ENCODE measurements around the gene CD7. TPM values are rescaled to one million over a fixed set of nuclear protein-coding genes. Genes with fewer than 3 reads are reported as not detected.

The CD7 gene
- total RNA-seq, 1 donor from 2014 or later: 0.64 TPM

DNA sequence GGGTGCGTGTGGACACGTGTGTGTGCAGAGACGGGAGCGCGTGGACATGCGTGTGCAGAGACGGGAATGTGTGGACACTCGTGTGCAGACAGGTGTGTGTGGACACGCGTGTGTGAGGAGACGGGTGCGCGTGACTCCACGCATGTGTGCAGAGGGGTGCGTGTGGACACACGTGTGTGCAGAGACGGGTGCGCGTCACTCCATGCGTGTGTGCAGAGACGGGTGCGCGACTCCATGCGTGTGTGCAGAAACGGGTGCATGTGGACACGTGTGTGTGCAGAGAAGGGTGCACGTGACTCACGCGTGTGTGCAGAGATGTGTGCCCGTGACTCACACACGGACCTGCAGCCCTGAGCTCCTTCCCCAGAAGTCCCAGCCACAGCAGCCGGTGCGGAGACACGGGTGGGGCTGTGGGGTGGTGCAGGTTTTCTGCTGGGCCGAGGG is 2.2 kb upstream of the CD7 start:
- DNase-seq (no peak), ATAC-seq (no peak)
- intact Hi-C loops (cut with micrococcal nuclease): no loop called here

DNA sequence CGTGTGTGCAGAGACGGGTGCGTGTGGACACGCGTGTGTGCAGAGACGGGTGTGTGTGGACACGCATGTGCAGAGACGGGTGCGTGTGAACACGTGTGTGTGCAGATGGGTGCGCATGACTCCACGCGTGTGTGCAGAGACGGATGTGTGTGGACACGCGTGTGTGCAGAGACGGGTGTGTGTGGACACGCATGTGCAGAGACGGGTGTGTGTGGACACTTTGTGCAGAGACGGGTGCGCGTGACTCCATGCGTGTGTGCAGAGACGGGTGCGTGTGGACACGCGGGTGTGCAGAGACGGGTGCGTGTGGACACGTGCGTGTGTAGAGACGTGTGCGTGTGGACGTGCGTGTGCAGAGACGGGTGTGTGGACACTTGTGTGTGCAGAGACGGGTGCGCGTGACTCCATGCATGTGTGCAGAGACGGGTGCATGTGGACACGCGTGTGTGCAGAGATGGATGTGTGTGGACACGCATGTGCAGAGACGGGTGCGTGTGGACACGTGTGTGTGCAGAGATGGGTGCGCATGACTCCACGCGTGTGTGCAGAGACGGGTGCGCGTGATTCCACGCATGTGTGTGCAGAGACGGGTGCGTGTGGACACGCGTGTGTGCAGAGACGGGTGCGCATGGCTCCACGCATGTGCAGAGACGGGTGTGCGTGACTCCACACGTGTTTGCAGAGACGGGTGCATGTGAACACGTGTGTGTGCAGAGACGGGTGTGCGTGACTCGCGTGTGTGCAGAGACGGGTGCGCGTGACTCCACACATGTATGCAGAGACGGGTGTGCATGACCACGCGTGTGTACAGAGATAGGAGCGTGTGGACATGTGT is 1.6 kb upstream of the CD7 start:
- no peak for ATAC-seq
- intact Hi-C loops (cut with micrococcal nuclease): no loop called here
- DNase-seq: no peak

DNA sequence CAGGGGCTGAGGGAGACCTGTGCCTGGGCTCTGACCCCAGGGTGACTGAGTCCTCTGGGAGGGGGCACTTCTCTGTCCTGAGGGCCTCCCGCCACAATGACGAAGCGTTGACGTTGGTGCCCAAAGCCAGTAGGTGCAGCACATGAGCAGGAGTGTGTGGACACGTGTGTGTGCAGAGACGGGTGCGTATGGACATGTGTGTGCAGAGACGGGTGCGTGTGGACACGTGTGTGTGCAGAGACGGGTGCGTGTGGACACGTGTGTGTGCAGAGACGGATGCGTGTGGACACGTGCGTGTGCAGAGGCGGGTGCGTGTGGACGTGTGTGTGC is 726 bp upstream of the CD7 start:
- ATAC-seq: no peak
- intact Hi-C loops (cut with micrococcal nuclease): no loop called here
- DNase-seq: no peak

DNA sequence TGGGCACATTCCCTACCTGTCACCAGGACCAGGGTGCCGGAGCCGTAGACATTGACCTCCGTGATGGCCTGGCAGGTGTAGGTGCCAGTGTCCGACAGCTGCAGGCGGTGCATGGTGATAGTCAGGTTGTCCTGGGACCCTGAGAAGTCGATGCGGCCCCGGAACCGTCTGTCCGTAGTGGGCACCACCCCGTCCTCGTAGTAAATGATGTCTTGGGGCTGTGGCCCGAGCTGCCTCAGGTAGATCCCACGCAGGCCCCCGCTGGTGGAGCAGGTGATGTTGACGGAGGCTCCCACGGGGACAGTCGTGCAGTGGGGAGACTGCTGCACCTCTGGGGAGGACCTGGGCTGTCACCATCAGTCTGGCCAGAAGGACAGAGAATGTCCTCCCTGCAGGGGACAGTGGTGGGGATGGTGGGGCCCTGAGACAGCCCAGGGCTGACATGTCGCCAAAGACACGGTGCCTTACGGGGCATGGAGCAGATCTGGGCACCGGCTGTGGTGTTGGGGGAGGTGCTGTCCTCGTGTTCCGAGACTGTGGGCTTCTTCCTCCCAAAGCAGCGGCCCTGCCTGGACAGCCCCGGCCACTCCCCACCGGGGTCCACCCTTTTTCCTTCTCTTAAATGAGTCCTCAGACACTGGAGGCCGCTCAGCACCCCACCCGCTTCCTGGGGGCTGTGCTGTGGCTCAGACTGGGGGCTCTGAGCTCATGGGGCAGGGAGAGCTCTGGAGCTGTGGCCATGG is 586 bp downstream of the CD7 start:
- DNase-seq (no peak), ATAC-seq (no peak)
- intact Hi-C loops (cut with micrococcal nuclease): no loop called here

DNA sequence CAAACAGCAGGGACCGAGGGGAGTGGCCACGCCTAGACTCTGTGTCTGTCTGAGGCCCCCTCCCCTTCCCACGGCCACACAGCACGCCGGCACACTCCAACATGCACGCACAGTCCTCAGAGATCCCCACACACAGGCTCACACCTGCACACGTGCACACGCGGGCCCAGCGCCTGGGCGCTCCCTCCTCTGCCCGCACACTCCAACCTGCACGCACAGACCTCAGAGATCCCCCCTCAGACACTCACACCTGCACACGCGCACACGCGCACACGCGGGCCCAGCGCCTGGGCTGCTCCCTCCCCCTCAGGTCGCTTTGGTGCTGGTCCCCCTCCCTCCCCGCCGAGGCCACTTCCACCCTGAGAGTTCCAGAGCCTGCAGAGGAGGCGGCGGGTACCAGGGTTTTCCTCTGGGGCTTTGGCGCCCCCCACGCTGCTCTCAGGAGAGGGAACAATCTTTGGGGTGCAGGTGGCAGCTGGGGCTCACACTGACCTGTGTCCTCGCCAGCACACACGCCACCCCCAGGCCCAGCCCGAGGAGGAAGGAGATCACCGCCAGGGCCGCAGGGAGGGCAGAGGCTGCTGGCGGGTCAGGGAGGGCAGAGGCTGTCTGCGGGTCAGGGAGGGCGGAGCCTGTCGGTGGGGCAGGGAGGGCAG is 1.6 kb downstream of the CD7 start:
- ATAC-seq (peak; percentile 34), DNase-seq (no peak)
- intact Hi-C loops (cut with micrococcal nuclease): no loop called here

DNA sequence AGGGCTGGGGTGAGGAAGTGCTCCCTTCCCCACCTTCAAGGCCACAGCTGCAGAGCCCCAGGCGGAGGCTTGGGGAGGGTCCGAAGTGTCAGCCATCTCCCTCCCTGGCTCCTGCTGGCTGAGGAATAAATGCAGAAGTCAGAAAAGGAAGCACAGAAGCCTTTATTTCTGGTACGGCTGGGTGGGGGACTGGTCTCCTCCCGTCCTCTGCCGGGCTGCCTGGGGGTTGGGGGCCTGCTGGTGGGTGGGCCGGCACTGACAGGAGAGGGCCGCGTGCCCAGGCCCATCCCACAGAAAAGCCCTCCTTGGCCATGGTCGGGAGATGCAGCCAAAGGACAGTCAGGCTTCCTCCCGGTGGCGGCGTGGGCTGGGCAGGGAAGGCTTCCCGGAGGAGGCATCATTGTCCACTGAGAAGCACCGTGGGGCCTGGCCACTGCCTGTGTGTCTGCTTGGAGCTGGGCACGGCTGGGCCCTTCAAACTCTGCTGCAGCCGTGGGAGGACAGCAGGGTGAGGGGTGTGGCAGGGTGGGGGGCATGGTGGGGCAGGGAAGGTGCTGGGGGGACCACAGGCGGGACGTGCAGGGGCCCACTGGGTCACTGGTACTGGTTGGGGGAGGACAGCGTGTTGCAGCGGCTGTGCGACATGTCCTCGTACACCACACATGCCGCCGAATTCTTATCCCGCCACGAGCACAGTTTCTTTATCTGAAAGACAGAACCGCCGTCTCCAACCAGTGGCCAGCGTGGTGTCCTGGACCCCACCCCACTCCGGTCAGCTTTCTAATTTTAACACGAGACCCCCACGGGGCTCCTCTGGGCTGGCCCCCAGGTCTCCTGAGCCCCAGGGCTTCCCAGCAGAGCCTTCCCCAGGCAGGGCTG is 2.4 kb downstream of the CD7 start:
- DNase-seq (no peak), ATAC-seq (no peak)
- intact Hi-C loops (cut with micrococcal nuclease): no loop called here

DNA sequence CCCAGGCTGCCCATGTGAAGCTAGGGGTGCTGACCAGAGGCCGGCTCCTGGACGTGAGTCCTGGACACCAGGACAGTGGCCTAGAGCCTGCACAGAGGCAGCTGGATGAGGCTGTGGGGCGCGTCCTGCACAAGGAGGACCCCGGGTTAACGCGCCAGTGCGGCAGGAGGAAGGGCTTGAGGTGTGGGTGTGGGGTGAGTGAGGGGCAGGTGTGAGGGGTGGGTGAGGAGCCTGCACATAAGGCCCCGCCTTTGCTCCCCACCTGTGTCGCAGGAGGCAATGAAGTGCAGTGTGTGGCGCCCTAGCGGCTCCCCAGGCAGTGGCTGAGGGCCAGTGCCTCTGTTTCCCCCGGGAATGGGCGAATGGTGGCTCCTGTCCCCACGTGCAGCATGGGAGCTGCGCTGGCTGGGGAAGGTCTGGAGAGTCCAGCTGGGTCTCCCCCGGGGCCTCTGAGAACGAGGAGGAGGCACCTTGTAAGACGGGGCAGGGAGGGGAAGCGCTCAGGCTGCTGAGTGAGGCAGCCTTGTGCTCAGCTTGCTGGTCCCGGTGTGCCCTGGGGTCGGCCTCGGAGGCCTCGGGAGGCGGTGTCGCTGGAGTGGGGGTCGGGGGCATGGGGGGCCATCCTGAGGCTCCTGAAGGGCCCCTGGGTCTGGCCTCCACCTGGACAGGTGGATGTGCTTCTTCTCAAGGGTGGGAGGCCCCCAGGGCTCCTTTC is 3.2 kb downstream of the CD7 start:
- DNase-seq (no peak), ATAC-seq (no peak)
- intact Hi-C loops (cut with micrococcal nuclease): no loop called here

DNA sequence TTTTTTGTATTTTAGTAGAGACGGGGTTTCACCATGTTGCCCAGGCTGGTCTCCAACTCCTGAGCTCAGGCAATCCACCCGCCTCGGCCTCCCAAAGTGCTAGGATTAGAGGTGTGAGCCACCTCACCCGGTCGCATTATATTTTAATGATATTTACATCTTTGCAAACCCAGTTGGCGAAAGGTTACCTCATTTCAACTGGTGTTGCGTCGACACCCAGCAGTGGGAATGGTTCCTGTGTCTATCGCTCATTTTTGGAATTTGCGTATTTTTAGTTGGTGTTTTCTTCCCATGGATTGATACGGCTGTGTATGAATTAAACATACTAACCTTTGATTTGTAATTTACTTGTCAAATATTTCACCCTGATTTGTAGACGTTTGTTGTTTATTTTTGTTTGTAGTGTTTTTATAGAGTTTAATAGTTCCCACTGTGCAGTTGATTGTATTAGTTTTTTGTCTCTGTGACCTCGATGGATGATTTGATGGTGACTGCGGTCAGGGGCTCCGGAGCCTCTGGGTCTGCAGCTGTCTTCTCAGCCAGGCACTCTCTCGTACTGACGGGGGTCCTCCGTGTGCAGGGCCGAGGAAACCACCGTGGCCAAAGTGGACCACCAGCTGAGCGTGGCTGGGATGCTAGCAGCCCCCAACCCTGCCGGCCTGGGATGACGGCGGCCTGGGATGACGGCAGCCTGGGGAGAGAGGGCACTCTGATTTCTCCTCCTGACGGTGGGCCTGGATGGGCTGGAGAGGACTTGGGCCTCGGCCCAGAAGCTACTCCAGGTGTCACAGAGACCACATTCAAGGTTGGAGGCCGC is 4.0 kb downstream of the CD7 start:
- ATAC-seq (no peak), DNase-seq (no peak)
- intact Hi-C loops (cut with micrococcal nuclease): no loop called here

DNA sequence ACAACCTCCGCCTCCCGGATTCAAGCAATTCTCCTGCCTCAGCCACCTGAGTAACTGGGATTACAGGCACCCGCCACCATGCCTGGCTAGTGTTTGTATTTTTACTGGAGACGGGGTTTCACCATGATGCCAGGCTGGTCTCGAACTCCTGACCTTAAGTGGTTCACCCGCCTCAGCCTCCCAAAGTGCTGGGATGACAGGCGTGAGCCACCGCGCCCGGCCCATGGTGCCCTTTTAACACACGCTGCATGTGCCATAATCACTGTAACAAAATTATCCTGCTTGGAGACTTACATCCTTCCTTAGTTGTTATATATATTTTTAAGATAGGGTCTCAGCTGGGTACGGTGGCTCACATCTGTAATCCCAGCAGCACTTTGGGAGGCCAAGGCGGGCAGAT is 5.4 kb downstream of the CD7 start:
- ATAC-seq (no peak), DNase-seq (no peak)
- intact Hi-C loops (cut with micrococcal nuclease): no loop called here

DNA sequence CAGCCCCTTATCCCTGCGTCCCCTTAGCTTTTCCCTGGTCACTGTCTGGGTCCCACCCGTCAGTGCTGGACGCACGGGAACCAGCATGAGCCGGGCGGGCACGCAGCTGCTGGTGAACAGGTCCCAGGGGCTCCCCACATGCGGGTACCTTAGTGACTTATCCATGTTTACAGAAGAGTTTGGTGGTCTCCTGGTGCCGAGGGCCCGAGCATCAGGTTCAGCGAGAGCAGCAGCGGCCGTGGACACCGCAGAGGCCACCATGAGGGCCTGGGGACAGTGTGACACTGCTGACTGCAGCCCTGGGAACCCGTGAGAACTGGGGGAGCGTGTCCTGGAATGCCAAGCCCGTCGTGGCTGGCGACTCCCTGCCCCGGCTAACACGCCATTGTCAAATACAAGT is 6.5 kb downstream of the CD7 start:
- DNase-seq: no peak
- intact Hi-C loops (cut with micrococcal nuclease): no loop called here
- ATAC-seq: no peak

DNA sequence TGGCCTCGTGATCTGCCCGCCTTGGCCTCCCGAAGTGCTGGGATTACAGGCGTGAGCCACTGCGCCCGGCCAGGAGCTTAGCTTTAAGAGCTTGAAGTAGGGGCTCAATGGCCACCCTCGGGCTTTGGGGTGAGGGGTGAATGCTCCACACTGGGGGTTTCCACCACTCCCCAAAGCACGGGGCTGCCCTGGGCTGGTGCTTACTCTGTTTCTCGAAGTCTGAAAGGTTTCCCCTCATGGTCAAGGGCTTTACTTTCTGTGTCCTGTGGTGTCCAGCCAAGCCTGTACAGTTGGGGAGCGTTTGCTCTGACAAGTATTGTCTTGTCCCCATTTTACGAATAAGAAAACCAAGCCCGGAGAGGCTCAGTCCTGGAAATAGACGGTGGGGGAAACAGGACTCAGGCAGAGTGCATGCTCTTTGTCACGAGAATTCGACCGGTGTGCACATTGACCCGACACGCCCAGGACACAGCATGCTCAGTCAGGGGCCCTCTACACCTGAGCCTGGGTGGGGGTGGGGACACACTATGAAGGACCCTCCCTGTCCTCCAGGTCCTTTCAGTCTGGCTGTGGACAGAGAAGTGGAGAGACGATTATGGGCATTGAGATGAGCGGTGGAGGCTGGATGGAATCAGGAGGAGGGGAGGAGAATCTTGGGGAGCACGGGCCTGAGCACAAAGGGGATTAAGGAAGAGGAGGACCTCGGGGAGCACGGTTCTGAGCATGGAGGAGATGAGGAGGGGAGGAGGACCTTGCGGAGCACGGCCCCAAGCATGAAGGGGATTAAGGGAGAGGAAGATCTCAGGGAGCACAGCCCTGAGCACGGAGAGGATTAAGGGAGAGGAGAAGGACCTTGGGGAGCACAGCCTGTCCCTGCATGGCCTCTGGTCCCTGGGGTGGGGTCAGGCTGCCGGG is 7.5 kb downstream of the CD7 start:
- no peak for ATAC-seq
- intact Hi-C loops (cut with micrococcal nuclease): no loop called here
- DNase-seq: no peak

DNA sequence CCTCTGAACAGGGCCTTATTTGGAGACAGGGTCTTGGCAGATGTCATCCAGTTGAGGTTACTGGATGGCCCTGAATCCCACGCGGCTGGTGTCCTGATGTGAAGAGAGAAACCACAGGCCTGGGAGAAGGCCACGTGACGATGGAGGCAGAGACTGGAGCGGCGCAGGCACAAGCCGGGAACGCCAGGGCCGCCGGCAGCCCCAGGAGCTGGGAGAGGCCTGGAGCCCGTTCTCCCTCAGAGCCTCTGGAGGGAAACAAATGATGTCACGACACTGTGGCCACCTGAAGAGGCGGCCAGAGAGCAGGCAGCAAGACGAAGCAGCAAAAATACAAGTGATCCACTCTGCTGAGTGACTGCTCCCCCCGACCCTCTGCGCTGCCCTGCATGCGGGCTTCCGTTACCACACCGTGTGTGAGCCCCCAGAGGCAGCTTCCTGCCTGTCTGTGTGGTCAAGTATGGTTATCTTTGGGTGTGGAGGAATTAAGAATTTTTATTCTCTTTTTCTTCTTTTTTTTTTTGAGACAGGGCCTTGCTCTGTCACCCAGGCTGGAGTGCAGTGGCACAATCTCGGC is 11.6 kb downstream of the CD7 start:
- ATAC-seq (no peak), DNase-seq (no peak)
- intact Hi-C loops (cut with micrococcal nuclease): no loop called here

DNA sequence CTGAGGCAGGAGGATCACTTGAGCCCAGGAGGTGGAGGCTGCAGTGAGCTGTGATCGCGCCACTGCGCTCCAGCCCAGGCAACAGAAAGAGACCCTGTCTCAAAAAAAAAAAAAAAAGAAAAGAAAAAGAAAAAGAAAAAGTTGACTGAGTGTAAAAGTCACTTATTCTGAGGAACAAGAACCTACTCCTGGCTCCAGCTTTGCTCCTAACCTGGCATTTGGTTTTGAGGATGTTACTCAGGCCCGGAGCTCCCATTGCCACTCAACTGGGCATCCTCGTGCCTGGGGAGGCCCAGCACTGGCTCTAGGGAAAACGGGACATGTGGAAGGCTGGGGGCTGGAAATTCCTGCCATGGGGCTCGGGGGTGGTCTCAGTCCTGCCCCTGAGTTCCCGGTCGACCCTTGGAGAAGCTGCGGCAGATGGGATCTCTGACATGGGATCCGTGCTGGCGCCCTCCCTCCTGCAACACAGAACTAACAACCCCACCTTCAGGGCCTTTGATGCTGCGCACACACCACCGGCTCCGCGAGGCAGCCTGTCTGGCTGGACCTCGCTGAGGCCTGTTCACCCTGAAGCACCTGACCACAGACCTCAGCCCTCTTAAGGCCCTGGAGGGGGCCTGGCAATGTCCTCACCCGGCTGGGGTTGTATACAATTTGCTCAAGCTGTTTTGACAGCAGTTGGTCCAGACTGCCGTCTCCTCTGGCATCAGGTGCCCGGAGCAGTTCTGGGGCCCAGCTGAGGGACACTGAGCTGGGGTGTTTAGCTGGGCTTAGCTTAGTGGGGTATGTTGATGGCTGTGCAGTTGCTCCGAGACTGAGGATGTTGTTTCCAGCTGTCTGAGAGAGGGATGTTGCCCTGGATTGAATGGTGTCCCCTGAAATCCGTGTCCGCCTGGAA is 12.3 kb downstream of the CD7 start:
- intact Hi-C loops (cut with micrococcal nuclease): no loop called here
- DNase-seq (no peak), ATAC-seq (no peak)

DNA sequence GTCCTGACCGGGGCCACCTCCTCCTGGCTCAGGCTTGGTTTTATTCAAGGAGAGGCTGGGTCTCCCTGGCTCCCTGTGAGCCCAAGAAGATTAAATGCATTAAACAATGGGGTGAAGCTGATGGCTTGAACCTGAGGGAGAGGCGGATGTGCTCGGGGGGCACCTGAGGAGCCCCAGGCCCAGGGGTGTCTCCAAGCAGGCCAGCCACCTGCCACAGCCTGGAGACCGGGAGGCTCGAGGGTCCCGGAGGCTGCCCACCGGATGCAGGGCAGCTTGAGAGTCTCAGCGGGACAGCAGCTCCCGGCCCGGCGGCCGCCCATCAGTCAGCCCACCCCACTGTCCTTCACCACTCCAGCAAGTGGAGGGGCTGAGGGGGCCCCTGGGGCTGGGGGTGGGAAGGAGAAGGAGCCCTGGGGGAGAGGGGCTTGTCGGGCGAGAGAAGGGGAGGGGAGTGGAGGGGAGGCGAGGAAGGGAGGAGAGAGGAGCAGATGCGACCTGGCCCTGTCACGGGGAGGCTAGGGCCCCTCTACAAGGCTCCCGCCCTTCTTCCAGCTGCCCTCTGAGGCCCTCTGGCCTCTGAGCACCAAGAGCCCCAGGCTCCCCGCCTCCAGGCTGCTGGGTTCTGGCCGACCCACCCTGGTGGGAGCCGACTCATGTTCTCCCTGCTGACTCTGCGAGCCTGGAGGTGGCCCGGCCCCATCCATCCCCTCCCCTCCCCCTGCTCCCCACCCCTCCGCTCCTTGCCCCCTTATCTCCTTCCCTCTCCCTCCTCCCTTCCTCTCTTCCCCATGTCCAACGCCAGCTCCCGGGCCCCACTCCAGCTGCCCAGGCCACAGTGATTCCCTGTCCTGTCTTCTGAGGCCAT is 13.2 kb downstream of the CD7 start:
- intact Hi-C loops (cut with micrococcal nuclease): no loop called here
- ATAC-seq: peak; percentile 16
- DNase-seq: no peak
